ENCODE results near the gene TNIP2.
"Not testable (repeated sequence)": the region's sequence is repeated elsewhere in the genome, so short reads cannot be mapped to it uniquely, and the experiment has no call there.

Gene TNIP2

DNA sequence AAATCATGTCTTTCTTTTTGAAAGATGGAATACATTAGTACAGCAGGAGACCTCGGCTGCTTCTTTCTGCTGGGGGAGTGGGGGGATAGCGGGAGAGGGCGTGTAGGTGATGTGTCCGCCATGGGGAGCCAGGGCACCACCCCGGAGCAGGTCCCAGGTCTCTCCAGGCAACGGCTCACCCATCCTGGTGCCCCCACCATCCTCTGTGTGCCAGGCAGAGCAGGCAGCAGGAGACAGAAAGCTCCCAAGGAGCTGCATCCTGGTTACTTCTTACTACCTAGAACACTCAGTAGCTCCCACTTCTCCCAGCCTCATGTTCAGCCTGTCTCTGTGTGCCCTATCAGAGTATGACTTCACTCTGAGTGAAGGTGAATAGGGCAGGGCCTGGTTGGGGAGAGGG lies 23.6 kb downstream of the TNIP2 start:
- Histone ChIP-seq H3K9me3 (ENCODE audit: control insufficient read depth, insufficient read depth, low read length) (no peaks in the 10 kb centered on the region), H3K9ac (ENCODE audit: low read depth, low read length) (no peak overlapping the region), H3K4me1 (ENCODE audit: insufficient read depth, low read length) (no peaks in the 10 kb centered on the region), H3K36me3 (ENCODE audit: insufficient read depth, low read length) (peaks cover 5% of the 10 kb centered on the region; the same call in 1 of the 2 replicates)

GRCh38 chr4:2731907-2732317 lies 24.2 kb downstream of the TNIP2 start:
- no peak overlapping the region for H3K9ac ChIP-seq (ENCODE audit: low read depth, low read length)
- H3K9me3 ChIP-seq (ENCODE audit: control insufficient read depth, insufficient read depth, low read length), result no peaks in the 10 kb centered on the region
- H3K4me1 ChIP-seq (ENCODE audit: insufficient read depth, low read length), result no peaks in the 10 kb centered on the region
- H3K36me3 ChIP-seq (ENCODE audit: insufficient read depth, low read length), result peaks cover 5% of the 10 kb centered on the region; the same call in 1 of the 2 replicates

- H3K9me3 ChIP-seq (ENCODE audit: control insufficient read depth, insufficient read depth, low read length), result no peaks in the 10 kb centered on the region
Observed at GRCh38 chr4:2729533-2729875, 26.6 kb downstream of the TNIP2 start.

DNA sequence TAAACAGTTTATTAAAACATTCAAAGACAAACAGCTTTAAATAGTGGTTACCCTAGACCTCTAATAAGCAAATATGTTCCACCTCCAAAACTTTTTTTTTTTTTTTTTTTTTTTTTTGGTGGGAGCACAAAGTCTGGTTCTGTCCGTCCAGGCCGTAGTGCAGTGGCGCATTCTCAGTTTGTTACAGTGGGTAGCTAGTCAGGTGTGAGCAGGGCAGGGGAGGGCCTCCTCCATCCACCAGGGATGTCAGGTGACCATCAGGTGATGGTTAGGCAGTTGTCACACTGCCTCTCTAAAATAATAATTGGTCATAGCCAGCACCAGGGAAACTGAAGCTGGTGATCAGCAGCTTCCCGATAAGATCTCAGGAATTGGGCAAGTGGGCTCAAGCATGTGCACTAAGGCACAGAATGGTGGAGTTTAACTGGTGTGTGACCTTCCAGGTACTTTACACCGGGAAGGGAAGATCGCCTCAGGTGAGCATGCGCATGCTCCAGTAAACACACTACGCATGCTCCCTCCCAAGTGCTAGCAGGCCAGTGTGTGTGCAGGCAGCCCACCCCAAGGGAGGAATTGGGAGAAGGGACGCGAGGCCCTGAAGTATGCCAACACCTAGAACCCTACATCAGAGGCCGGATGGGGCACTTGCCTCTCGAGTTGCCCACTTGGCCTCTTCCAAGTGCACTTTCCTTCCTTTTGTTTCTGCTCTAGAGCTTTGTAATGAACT lies 27.2 kb downstream of the TNIP2 start:
- peaks cover 5% of the 10 kb centered on the region; the same call in 1 of the 2 replicates for H3K36me3 ChIP-seq (ENCODE audit: insufficient read depth, low read length)
- no peak overlapping the region for H3K9ac ChIP-seq (ENCODE audit: low read depth, low read length)
- H3K4me1 ChIP-seq (ENCODE audit: insufficient read depth, low read length), result no peaks in the 10 kb centered on the region
- no peaks in the 10 kb centered on the region for H3K9me3 ChIP-seq (ENCODE audit: control insufficient read depth, insufficient read depth, low read length)

More at GRCh38 chr4:2729533-2729875, 26.6 kb downstream of the TNIP2 start:
- no peaks in the 10 kb centered on the region for H3K4me1 ChIP-seq (ENCODE audit: insufficient read depth, low read length)
- H3K36me3 ChIP-seq (ENCODE audit: insufficient read depth, low read length), result peaks cover 5% of the 10 kb centered on the region; the same call in 1 of the 2 replicates
- no peak overlapping the region for H3K9ac ChIP-seq (ENCODE audit: low read depth, low read length)

DNA sequence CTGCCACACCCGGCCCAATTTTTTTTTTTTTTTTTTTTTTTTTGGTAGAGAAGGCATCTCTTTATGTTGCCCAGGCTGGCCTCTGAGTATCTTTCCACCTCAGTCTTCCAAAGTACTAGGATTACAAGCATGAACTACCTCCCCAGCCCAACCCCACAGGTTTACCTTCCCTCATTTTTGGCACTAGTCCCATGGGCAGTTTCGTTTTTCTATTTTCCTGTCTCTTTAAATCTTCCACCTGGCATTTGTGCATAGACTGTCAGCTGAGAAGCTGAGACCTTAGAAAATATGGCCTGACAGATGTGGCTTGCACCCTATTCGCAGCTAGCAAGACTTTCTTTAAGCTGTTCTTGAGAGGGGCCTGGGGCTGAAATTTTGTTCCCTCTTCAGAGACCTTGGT lies 27.9 kb downstream of the TNIP2 start:
- no peak overlapping the region for H3K9ac ChIP-seq (ENCODE audit: low read depth, low read length)
- H3K36me3 ChIP-seq (ENCODE audit: insufficient read depth, low read length), result peaks cover 5% of the 10 kb centered on the region; the same call in 1 of the 2 replicates
- no peaks in the 10 kb centered on the region for H3K4me1 ChIP-seq (ENCODE audit: insufficient read depth, low read length)

GRCh38 chr4:2726881-2727280 lies 29.3 kb downstream of the TNIP2 start:
- H3K9me3 ChIP-seq (ENCODE audit: control insufficient read depth, insufficient read depth, low read length); H3K4me1 ChIP-seq (ENCODE audit: insufficient read depth, low read length); H3K9ac ChIP-seq (ENCODE audit: low read depth, low read length); H3K36me3 ChIP-seq (ENCODE audit: insufficient read depth, low read length): not testable (repeated sequence)

More for the DNA sequence above, 27.9 kb downstream of the TNIP2 start:
- H3K9me3 ChIP-seq (ENCODE audit: control insufficient read depth, insufficient read depth, low read length), result no peaks in the 10 kb centered on the region

- no peaks in the 10 kb centered on the region for H3K4me1 ChIP-seq (ENCODE audit: insufficient read depth, low read length)
- H3K36me3 ChIP-seq (ENCODE audit: insufficient read depth, low read length), result peaks cover 9% of the 10 kb centered on the region
- no peaks in the 10 kb centered on the region for H3K9me3 ChIP-seq (ENCODE audit: control insufficient read depth, insufficient read depth, low read length)
- H3K9ac ChIP-seq (ENCODE audit: low read depth, low read length), result no peak overlapping the region
Observed at GRCh38 chr4:2725380-2725779, 30.8 kb downstream of the TNIP2 start.

DNA sequence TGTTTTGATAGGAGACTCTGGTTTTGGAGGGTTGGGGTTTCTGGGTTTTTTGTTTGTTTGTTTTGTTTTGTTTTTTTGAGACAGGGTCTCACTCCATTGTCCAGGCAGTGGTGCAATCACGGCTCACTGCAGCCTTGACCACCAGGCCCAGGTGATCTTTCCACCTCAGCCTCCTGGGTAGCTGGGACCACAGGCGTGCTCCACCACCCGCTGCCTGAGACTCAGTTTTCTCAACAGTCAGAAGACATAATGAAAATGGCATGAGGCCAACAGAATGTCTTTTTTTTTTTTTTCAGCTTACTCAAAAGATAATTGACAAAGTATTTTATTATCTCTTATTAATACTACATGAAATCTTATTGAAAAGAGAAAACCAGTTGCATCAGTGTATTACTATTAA lies 32.4 kb downstream of the TNIP2 start:
- H3K9ac ChIP-seq (ENCODE audit: low read depth, low read length), result no peak overlapping the region
- H3K4me1 ChIP-seq (ENCODE audit: insufficient read depth, low read length), result no peaks in the 10 kb centered on the region
- H3K36me3 ChIP-seq (ENCODE audit: insufficient read depth, low read length), result peaks cover 4% of the 10 kb centered on the region; the same call in 1 of the 2 replicates
- H3K9me3 ChIP-seq (ENCODE audit: control insufficient read depth, insufficient read depth, low read length), result no peaks in the 10 kb centered on the region

- no peak overlapping the region for H3K9ac ChIP-seq (ENCODE audit: low read depth, low read length)
- H3K36me3 ChIP-seq (ENCODE audit: insufficient read depth, low read length), result peaks cover 4% of the 10 kb centered on the region; the same call in 1 of the 2 replicates
Observed at GRCh38 chr4:2722033-2722432, 34.1 kb downstream of the TNIP2 start.

GRCh38 chr4:2721586-2721985 lies 34.5 kb downstream of the TNIP2 start:
- Histone ChIP-seq H3K4me1 (ENCODE audit: insufficient read depth, low read length) (no peaks in the 10 kb centered on the region), H3K9ac (ENCODE audit: low read depth, low read length) (no peak overlapping the region), H3K36me3 (ENCODE audit: insufficient read depth, low read length) (peaks cover 7% of the 10 kb centered on the region), H3K9me3 (ENCODE audit: control insufficient read depth, insufficient read depth, low read length) (no peaks in the 10 kb centered on the region)

More at GRCh38 chr4:2722033-2722432, 34.1 kb downstream of the TNIP2 start:
- H3K9me3 ChIP-seq (ENCODE audit: control insufficient read depth, insufficient read depth, low read length), result no peaks in the 10 kb centered on the region
- H3K4me1 ChIP-seq (ENCODE audit: insufficient read depth, low read length), result no peaks in the 10 kb centered on the region

DNA sequence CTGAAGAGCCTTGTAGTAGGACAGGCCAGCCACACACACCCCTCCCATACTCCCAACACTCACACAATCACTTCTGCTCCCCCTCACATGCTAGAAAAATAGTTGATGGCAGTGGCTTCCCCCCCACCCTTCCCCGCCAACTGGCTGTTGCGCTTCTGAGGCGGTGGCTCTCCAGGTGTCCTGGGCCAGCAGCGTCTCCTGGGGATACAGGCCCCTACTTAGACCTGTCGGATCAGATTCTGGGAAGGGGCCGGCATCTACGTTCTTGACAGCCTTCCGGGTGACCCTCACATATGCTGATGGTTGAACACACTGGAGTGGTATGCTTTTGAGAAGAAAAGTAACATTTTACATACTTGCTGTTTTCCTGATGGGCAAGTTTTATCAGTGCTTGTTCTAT lies 39.9 kb downstream of the TNIP2 start:
- H3K36me3 ChIP-seq (ENCODE audit: insufficient read depth, low read length), result peaks cover 12% of the 10 kb centered on the region
- H3K9ac ChIP-seq (ENCODE audit: low read depth, low read length), result no peak overlapping the region
- H3K4me1 ChIP-seq (ENCODE audit: insufficient read depth, low read length), result no peaks in the 10 kb centered on the region
- H3K9me3 ChIP-seq (ENCODE audit: control insufficient read depth, insufficient read depth, low read length), result no peaks in the 10 kb centered on the region; the same call in 1 of the 2 replicates

GRCh38 chr4:2715426-2715825 lies 40.7 kb downstream of the TNIP2 start:
- Histone ChIP-seq H3K9ac (ENCODE audit: low read depth, low read length) (no peak overlapping the region), H3K9me3 (ENCODE audit: control insufficient read depth, insufficient read depth, low read length) (no peaks in the 10 kb centered on the region; the same call in 1 of the 2 replicates), H3K36me3 (ENCODE audit: insufficient read depth, low read length) (peaks cover 8% of the 10 kb centered on the region), H3K4me1 (ENCODE audit: insufficient read depth, low read length) (no peaks in the 10 kb centered on the region)

DNA sequence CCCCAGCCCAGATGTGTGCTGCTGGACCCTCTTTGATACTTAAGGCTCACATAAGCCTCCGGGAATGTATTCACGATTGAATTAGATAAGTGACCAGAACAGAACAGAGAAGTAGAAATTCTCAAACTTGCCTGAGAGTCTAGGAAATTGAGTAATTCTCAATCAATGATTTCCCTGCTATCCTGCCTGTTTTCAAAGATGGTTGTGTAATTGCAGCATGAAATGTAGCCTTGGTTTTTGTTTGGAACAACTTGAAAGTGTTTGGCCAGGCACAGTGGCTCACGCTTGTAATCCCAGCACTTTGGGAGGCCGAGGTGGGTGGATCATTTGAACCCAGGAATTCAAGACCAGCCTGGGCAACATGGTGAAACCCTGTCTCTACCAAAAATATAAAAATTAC lies 41.2 kb downstream of the TNIP2 start:
- no peaks in the 10 kb centered on the region for H3K4me1 ChIP-seq (ENCODE audit: insufficient read depth, low read length)
- no peak overlapping the region for H3K9ac ChIP-seq (ENCODE audit: low read depth, low read length)
- H3K36me3 ChIP-seq (ENCODE audit: insufficient read depth, low read length), result peaks cover 8% of the 10 kb centered on the region; the same call in 1 of the 2 replicates
- no peaks in the 10 kb centered on the region; the same call in 1 of the 2 replicates for H3K9me3 ChIP-seq (ENCODE audit: control insufficient read depth, insufficient read depth, low read length)

GRCh38 chr4:2714061-2714770 lies 41.9 kb downstream of the TNIP2 start:
- Histone ChIP-seq H3K9ac (ENCODE audit: low read depth, low read length) (no peak overlapping the region), H3K36me3 (ENCODE audit: insufficient read depth, low read length) (peaks cover 8% of the 10 kb centered on the region; the same call in 1 of the 2 replicates), H3K4me1 (ENCODE audit: insufficient read depth, low read length) (no peaks in the 10 kb centered on the region), H3K9me3 (ENCODE audit: control insufficient read depth, insufficient read depth, low read length) (no peaks in the 10 kb centered on the region; the same call in 1 of the 2 replicates)

GRCh38 chr4:2713337-2713736 lies 42.8 kb downstream of the TNIP2 start:
- no peaks in the 10 kb centered on the region for H3K4me1 ChIP-seq (ENCODE audit: insufficient read depth, low read length)
- H3K9ac ChIP-seq (ENCODE audit: low read depth, low read length), result no peak overlapping the region
- H3K9me3 ChIP-seq (ENCODE audit: control insufficient read depth, insufficient read depth, low read length), result no peaks in the 10 kb centered on the region; the same call in 1 of the 2 replicates
- H3K36me3 ChIP-seq (ENCODE audit: insufficient read depth, low read length), result peaks cover 8% of the 10 kb centered on the region; the same call in 1 of the 2 replicates
